H9 (cell line): ENCODE results near the gene DOC2B. TPM values are rescaled to one million over a fixed set of nuclear protein-coding genes. Genes with fewer than 3 reads are reported as not detected.

Experiments
- DNase-seq: peaks from one replicate; pipeline ENCODE4 v3.0.0-alpha.2; 2017
- H2AFZ ChIP-seq: one replicate; pipeline ENCODE4 v1.6.1; 2013; ENCODE audit warnings: mild to moderate bottlenecking, low read length, control low read depth, moderate library complexity
- H2AK5ac ChIP-seq: 2 replicates; pipeline ENCODE4 v1.6.1; 2013; ENCODE audit warnings: low read length, control low read depth, mixed read lengths; ENCODE audit not compliant: insufficient read length
- H2BK120ac ChIP-seq: one replicate; pipeline ENCODE4 v1.6.1; 2013; ENCODE audit warnings: low read depth, mild to moderate bottlenecking, low read length, control low read depth, inconsistent platforms; ENCODE audit not compliant: poor library complexity, severe bottlenecking
- H2BK12ac ChIP-seq: 2 replicates; pipeline ENCODE4 v1.6.1; 2013; ENCODE audit warnings: low read length, control low read depth, mixed read lengths, low read depth; ENCODE audit not compliant: insufficient read length
- H2BK15ac ChIP-seq: 2 replicates; pipeline ENCODE4 v1.6.1; 2013; ENCODE audit warnings: low read depth, low read length, control low read depth
- H2BK20ac ChIP-seq: one replicate; pipeline ENCODE4 v1.6.1; 2013; ENCODE audit warnings: low read depth, mild to moderate bottlenecking, low read length, control low read depth, inconsistent platforms; ENCODE audit not compliant: poor library complexity, severe bottlenecking
- H2BK5ac ChIP-seq: 2 replicates; pipeline ENCODE4 v1.6.1; 2013; ENCODE audit warnings: low read length, control low read depth, mixed read lengths; ENCODE audit not compliant: insufficient read length
- H3K14ac ChIP-seq: 2 replicates; pipeline ENCODE4 v1.6.1; 2013; ENCODE audit warnings: low read length, control low read depth; ENCODE audit not compliant: insufficient read depth
- H3K18ac ChIP-seq: 2 replicates; pipeline ENCODE4 v1.6.1; 2013; ENCODE audit warnings: low read depth, mild to moderate bottlenecking, mixed read lengths, low read length, control low read depth; ENCODE audit not compliant: insufficient read length
- H3K23ac ChIP-seq: 2 replicates; pipeline ENCODE4 v1.6.1; 2013; ENCODE audit warnings: low read length, control low read depth, mixed read lengths, low read depth; ENCODE audit not compliant: insufficient read length
- H3K23me2 ChIP-seq: 2 replicates; pipeline ENCODE4 v1.6.1; 2013; ENCODE audit warnings: low read depth, mild to moderate bottlenecking, mixed read lengths, low read length, control low read depth; ENCODE audit not compliant: insufficient read length, poor library complexity, severe bottlenecking
- H3K27ac ChIP-seq: 2 replicates; pipeline ENCODE4 v1.5.1; 2013; ENCODE audit warnings: low read length, control low read depth, mixed read lengths, low read depth; ENCODE audit not compliant: insufficient read length
- H3K27me3 ChIP-seq: 2 replicates; pipeline ENCODE4 v1.6.1; 2013; ENCODE audit warnings: low read length, control low read depth, inconsistent platforms; ENCODE audit not compliant: insufficient read depth
- H3K4ac ChIP-seq: 2 replicates; pipeline ENCODE4 v1.6.1; 2013; ENCODE audit warnings: low read depth, mild to moderate bottlenecking, control low read depth, inconsistent platforms, low read length, moderate library complexity
- H3K4me1 ChIP-seq: 2 replicates; pipeline ENCODE4 v1.6.1; 2013; ENCODE audit warnings: low read length, control low read depth, inconsistent platforms; ENCODE audit not compliant: insufficient read depth
- H3K4me2 ChIP-seq: 2 replicates; pipeline ENCODE4 v1.6.1; 2013; ENCODE audit warnings: low read length, control low read depth, mixed read lengths; ENCODE audit not compliant: insufficient read length, insufficient read depth
- H3K56ac ChIP-seq: 2 replicates; pipeline ENCODE4 v1.6.1; 2013; ENCODE audit warnings: low read depth, mild to moderate bottlenecking, mixed read lengths, low read length, control low read depth; ENCODE audit not compliant: insufficient read length
- H3K79me1 ChIP-seq: 2 replicates; pipeline ENCODE4 v1.6.1; 2013; ENCODE audit warnings: low read depth, mild to moderate bottlenecking, moderate library complexity, low read length, control low read depth, inconsistent platforms; ENCODE audit not compliant: insufficient read depth, poor library complexity, severe bottlenecking
- H3K79me2 ChIP-seq: 2 replicates; pipeline ENCODE4 v1.6.1; 2013; ENCODE audit warnings: low read length, control low read depth, inconsistent platforms; ENCODE audit not compliant: insufficient read depth
- H3K9ac ChIP-seq: 2 replicates; pipeline ENCODE4 v1.6.1; 2013; ENCODE audit warnings: low read length, control low read depth, mixed read lengths; ENCODE audit not compliant: insufficient read length; ENCODE audit errors: extremely low read depth
- H3K9me3 ChIP-seq: one replicate; pipeline ENCODE4 v1.6.1; 2013; ENCODE audit warnings: low read depth, low read length, inconsistent platforms; ENCODE audit not compliant: control insufficient read depth
- H3T11ph ChIP-seq: one replicate; pipeline ENCODE4 v1.6.1; 2013; ENCODE audit warnings: mild to moderate bottlenecking, low read length, control low read depth, inconsistent platforms
- H4K20me1 ChIP-seq: one replicate; pipeline ENCODE4 v1.6.1; 2013; ENCODE audit not compliant: control insufficient read depth, insufficient read length, insufficient read depth
- H4K5ac ChIP-seq: 2 replicates; pipeline ENCODE4 v1.6.1; 2013; ENCODE audit warnings: low read depth, mild to moderate bottlenecking, mixed read lengths, low read length, control low read depth; ENCODE audit not compliant: insufficient read length
- H4K8ac ChIP-seq: replicated peaks from 2 replicates; pipeline ENCODE4 v1.6.1; 2013; ENCODE audit warnings: low read length, control low read depth, mixed read lengths, low read depth; ENCODE audit not compliant: insufficient read length
- H4K91ac ChIP-seq: 2 replicates; pipeline ENCODE4 v1.6.1; 2013; ENCODE audit warnings: low read depth, mild to moderate bottlenecking, moderate library complexity, mixed read lengths, low read length, control low read depth; ENCODE audit not compliant: insufficient read length
- H3K27ac Mint-ChIP-seq, 3 experiments: 2 replicates in 2 of 3; 3 replicates in 1 of 3; pipeline ENCODE4 v1.8.0; 2020 to 2021; ENCODE audit warnings: mixed read lengths in 3 of 3, mild to moderate bottlenecking in 1 of 3, moderate library complexity in 1 of 3
- H3K27me3 Mint-ChIP-seq: 2 replicates; pipeline ENCODE4 v1.8.0; 2021; ENCODE audit warnings: low read depth, mild to moderate bottlenecking, moderate library complexity, mixed read lengths
- H3K36me3 Mint-ChIP-seq, 3 experiments: 2 replicates in 2 of 3; 3 replicates in 1 of 3; pipeline ENCODE4 v1.8.0; 2020 to 2021; ENCODE audit warnings: low read depth in 3 of 3, mixed read lengths in 3 of 3; ENCODE audit not compliant: insufficient read depth in 1 of 3
- H3K4me1 Mint-ChIP-seq, 2 experiments: 2 replicates each; pipeline ENCODE4 v1.8.0; 2020; ENCODE audit warnings: mixed read lengths in 2 of 2
- H3K4me3 Mint-ChIP-seq, 2 experiments: 2 replicates in 1 of 2; 3 replicates in 1 of 2; pipeline ENCODE4 v1.8.0; 2020 to 2021; ENCODE audit warnings: mild to moderate bottlenecking in 2 of 2, mixed read lengths in 2 of 2, moderate library complexity in 1 of 2
- H3K9me3 Mint-ChIP-seq, 2 experiments: 2 replicates in 1 of 2; 3 replicates in 1 of 2; pipeline ENCODE4 v1.8.0; 2020; ENCODE audit warnings: mild to moderate bottlenecking in 2 of 2, mixed read lengths in 2 of 2, moderate library complexity in 1 of 2
- WGBS: extraction: QIAGEN DNeasy Blood & Tissue Kit; methylation state at CpG from one replicate; pipeline ENCODE4 v1.1.7; 2013; ENCODE audit warnings: missing lambda C conversion rate, low lambda C conversion rate, mixed read lengths; ENCODE audit not compliant: insufficient read length; ENCODE audit errors: extremely low coverage; 5-methylcytosine and 5-hydroxymethylcytosine counted together
- total RNA-seq: library from RNA; stranded (reverse); gene quantifications from 2 replicates; pipeline ENCODE4 v1.2.1, GENCODE V29; 2021
- TF ChIP-seq, protein P1 (sequence below): fragments of 200-600 bp; sonication (generic); conservative IDR thresholded peaks from 3 replicates; pipeline ENCODE4 v1.8.0; 2021; ENCODE audit warnings: antibody characterized with exemption, mild to moderate bottlenecking

The DOC2B gene
- total RNA-seq, 1 experiment from 2014 or later, result 2.1 TPM

DNA sequence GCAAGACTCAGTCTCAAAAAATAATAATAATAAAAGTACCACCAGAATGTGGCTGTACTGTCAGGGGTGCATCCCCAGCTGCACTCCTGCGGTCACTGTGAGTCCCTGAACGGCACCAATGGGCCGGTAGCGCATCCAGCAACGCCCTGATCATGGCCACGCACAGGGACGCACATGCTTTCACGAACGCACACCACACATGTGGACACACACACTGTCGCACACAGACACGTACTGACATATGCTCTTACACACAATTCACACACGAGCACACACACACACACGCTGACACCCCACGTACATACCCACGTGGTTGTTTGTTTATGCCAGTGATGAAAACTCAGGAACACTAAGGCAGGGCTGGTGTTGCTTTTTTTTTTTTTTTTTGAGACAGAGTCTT lies 21.8 kb downstream of the DOC2B start:
- H2AK5ac ChIP-seq, result no peak overlapping the region
- no peaks in the 10 kb centered on the region for H3K9me3 ChIP-seq
- no peak overlapping the region for H2BK15ac ChIP-seq
- H4K8ac ChIP-seq, result no peak overlapping the region
- H4K91ac ChIP-seq, result no peak overlapping the region
- H2BK20ac ChIP-seq, result no peak overlapping the region
- H4K5ac ChIP-seq, result no peak overlapping the region
- TF ChIP-seq, protein P1, sequence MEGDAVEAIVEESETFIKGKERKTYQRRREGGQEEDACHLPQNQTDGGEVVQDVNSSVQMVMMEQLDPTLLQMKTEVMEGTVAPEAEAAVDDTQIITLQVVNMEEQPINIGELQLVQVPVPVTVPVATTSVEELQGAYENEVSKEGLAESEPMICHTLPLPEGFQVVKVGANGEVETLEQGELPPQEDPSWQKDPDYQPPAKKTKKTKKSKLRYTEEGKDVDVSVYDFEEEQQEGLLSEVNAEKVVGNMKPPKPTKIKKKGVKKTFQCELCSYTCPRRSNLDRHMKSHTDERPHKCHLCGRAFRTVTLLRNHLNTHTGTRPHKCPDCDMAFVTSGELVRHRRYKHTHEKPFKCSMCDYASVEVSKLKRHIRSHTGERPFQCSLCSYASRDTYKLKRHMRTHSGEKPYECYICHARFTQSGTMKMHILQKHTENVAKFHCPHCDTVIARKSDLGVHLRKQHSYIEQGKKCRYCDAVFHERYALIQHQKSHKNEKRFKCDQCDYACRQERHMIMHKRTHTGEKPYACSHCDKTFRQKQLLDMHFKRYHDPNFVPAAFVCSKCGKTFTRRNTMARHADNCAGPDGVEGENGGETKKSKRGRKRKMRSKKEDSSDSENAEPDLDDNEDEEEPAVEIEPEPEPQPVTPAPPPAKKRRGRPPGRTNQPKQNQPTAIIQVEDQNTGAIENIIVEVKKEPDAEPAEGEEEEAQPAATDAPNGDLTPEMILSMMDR, result no peak
- H3K18ac ChIP-seq, result no peak overlapping the region
- no peaks in the 10 kb centered on the region for H3K79me1 ChIP-seq
- Mint-ChIP-seq H3K27ac (no peak overlapping the region; a peak in 1 of 7 replicates), H3K4me3 (no peak overlapping the region), H3K27me3 (peaks cover 2% of the 10 kb centered on the region), H3K4me1 (peaks cover 2 to 3% of the 10 kb centered on the region in 2 experiments; a peak in 2 of 4 replicates), H3K9me3 (no peaks in the 10 kb centered on the region), H3K36me3 (no peaks in the 10 kb centered on the region)
- no peak overlapping the region for H3K23ac ChIP-seq
- no peak overlapping the region for H3K56ac ChIP-seq
- H3K79me2 ChIP-seq, result no peaks in the 10 kb centered on the region
- H3K9ac ChIP-seq, result no peak overlapping the region
- H3T11ph ChIP-seq, result no peak overlapping the region
- no peak overlapping the region; the same call in 1 of the 2 replicates for H3K14ac ChIP-seq
- H2AFZ ChIP-seq, result no peak overlapping the region
- H2BK120ac ChIP-seq, result no peak overlapping the region
- no peak for DNase-seq
- H4K20me1 ChIP-seq, result no peaks in the 10 kb centered on the region
- no peak overlapping the region for H3K4ac ChIP-seq
- WGBS, result no CpG with 5 or more reads among the region's 15 CpGs
- H3K4me1 ChIP-seq, result no peaks in the 10 kb centered on the region
- H3K4me2 ChIP-seq, result no peak overlapping the region
- no peaks in the 10 kb centered on the region for H3K23me2 ChIP-seq
- H3K27ac ChIP-seq, result no peak overlapping the region
- H3K27me3 ChIP-seq, result no peaks in the 10 kb centered on the region
- H2BK12ac ChIP-seq, result no peak overlapping the region
- no peak overlapping the region for H2BK5ac ChIP-seq
